GM23248 (cell line): ENCODE results near the gene NUDT15. TPM values are rescaled to one million over a fixed set of nuclear protein-coding genes. Genes with fewer than 3 reads are reported as not detected.
A peak's percentile ranks its signal among the peaks of the same experiment; 100 is the strongest.

ENCODE experiments used
- DNase-seq: peaks from one replicate; pipeline ENCODE4 v3.0.0-alpha.2; 2015
- H2AFZ ChIP-seq: fragments of 200-600 bp; sonication (generic); 2 replicates; pipeline ENCODE4 v1.6.1; 2016; ENCODE audit warnings: antibody characterized with exemption
- H3F3A ChIP-seq: fragments of 200-600 bp; sonication (generic); 2 replicates; pipeline ENCODE4 v1.6.1; 2016; ENCODE audit warnings: mild to moderate bottlenecking, antibody characterized with exemption, mixed run types; ENCODE audit not compliant: insufficient read depth
- H3K27ac ChIP-seq: fragments of 200-600 bp; sonication (generic); 2 replicates; pipeline ENCODE4 v1.5.1; 2016; ENCODE audit warnings: mild to moderate bottlenecking
- H3K27me3 ChIP-seq: fragments of 200-600 bp; sonication (generic); replicated peaks from 2 replicates; pipeline ENCODE4 v1.6.1; 2016; ENCODE audit warnings: mild to moderate bottlenecking; ENCODE audit not compliant: insufficient read depth
- H3K36me3 ChIP-seq: fragments of 200-600 bp; sonication (generic); 2 replicates; pipeline ENCODE4 v1.6.1; 2016; ENCODE audit warnings: low read depth, mild to moderate bottlenecking
- H3K4me1 ChIP-seq: fragments of 200-600 bp; sonication (generic); 2 replicates; pipeline ENCODE4 v1.6.1; 2016; ENCODE audit warnings: mild to moderate bottlenecking; ENCODE audit not compliant: insufficient read depth
- H3K4me2 ChIP-seq: fragments of 200-600 bp; sonication (generic); one replicate; pipeline ENCODE4 v1.6.1; 2016; ENCODE audit warnings: mild to moderate bottlenecking; ENCODE audit not compliant: unreplicated experiment
- H3K4me3 ChIP-seq: fragments of 200-600 bp; sonication (generic); 2 replicates; pipeline ENCODE4 v1.5.1; 2016; ENCODE audit warnings: mild to moderate bottlenecking
- H3K79me2 ChIP-seq: fragments of 200-600 bp; sonication (generic); 2 replicates; pipeline ENCODE4 v1.6.1; 2016; ENCODE audit warnings: mild to moderate bottlenecking; ENCODE audit not compliant: insufficient read depth
- H3K9ac ChIP-seq: fragments of 200-600 bp; sonication (generic); 2 replicates; pipeline ENCODE4 v1.6.1; 2016; ENCODE audit warnings: mild to moderate bottlenecking
- H3K9me2 ChIP-seq: fragments of 200-600 bp; sonication (generic); 2 replicates; pipeline ENCODE4 v1.6.1; 2016; ENCODE audit warnings: mixed run types, mild to moderate bottlenecking, moderate library complexity; ENCODE audit not compliant: insufficient read depth
- H3K9me3 ChIP-seq: fragments of 200-600 bp; sonication (generic); one replicate; pipeline ENCODE4 v1.6.1; 2017; ENCODE audit warnings: low read depth
- H4K20me1 ChIP-seq: fragments of 200-600 bp; sonication (generic); 2 replicates; pipeline ENCODE4 v1.6.0; 2016; ENCODE audit not compliant: insufficient read depth
- EZH2 ChIP-seq: fragments of 200-600 bp; sonication (generic); IDR thresholded peaks from 2 replicates; pipeline ENCODE4 v1.6.1; 2018; ENCODE audit warnings: antibody characterized with exemption, mild to moderate bottlenecking; ENCODE audit not compliant: insufficient read depth, poor library complexity, severe bottlenecking
- EZH2phosphoT487 ChIP-seq: fragments of 200-600 bp; sonication (generic); IDR thresholded peaks from 2 replicates; pipeline ENCODE4 v1.6.1; 2018; ENCODE audit warnings: antibody characterized with exemption, moderate library complexity, mild to moderate bottlenecking, low read depth; ENCODE audit not compliant: insufficient read depth
- WGBS, 2 experiments: methylation state at CpG; one replicate each; pipeline ENCODE4 v1.1.6; 2015 to 2017; ENCODE audit warnings: low lambda C conversion rate in 2 of 2, low coverage in 1 of 2; ENCODE audit errors: missing lambda C conversion rate in 2 of 2; 5-methylcytosine and 5-hydroxymethylcytosine counted together
- in situ Hi-C: fragments of 300-500 bp; cut with MboI; formaldehyde crosslinking; loops from 2 replicates; pipeline ENCODE4 v1.15.0; 2020
- polyA plus RNA-seq: library from polyadenylated mRNA; unstranded; fragments of >200 nt; fragmentation: Nextera tagmentation; extraction: Ambion mirVana; gene quantifications from 2 replicates; pipeline ENCODE4 v1.2.1, GENCODE V29; 2016
- total RNA-seq: library from RNA; depleted of rRNA; stranded (reverse); fragments of >200 nt; shearing (Covaris generic); gene quantifications from 2 replicates; pipeline ENCODE4 v1.2.3, GENCODE V29; 2014

The NUDT15 gene
- total and polyA plus RNA-seq, 2 experiments from 2014 or later, result 17.8 to 19.6 TPM

- WGBS, 2 experiments, result 93 to 96% methylated on average over 2 of the region's 2 CpGs
- Histone ChIP-seq H3F3A (0 out of 2 replicates have a peak, but pooled peaks cover 3% of the 10 kb centered on the region), H3K27ac (no peak overlapping the region), H4K20me1 (no peaks in the 10 kb centered on the region; the same call in 1 of the 2 replicates), H3K9ac (no peak overlapping the region), H3K36me3 (peaks cover 27% of the 10 kb centered on the region; the same call in 1 of the 2 replicates), H3K79me2 (peaks cover 80% of the 10 kb centered on the region), H2AFZ (no peak overlapping the region), H3K9me3 (no peaks in the 10 kb centered on the region), H3K4me1 (no peaks in the 10 kb centered on the region), H3K27me3 (no peaks in the 10 kb centered on the region), H3K4me2 (no peak overlapping the region), H3K4me3 (no peak overlapping the region), H3K9me2 (no peaks in the 10 kb centered on the region)
- no peak for TF ChIP-seq EZH2
- TF ChIP-seq EZH2phosphoT487, result no peak
- in situ Hi-C loops, result no loop called here
- DNase-seq, result no peak
Observed at GRCh38 chr13:48086272-48086671, 48.7 kb downstream of the NUDT15 start.

DNA sequence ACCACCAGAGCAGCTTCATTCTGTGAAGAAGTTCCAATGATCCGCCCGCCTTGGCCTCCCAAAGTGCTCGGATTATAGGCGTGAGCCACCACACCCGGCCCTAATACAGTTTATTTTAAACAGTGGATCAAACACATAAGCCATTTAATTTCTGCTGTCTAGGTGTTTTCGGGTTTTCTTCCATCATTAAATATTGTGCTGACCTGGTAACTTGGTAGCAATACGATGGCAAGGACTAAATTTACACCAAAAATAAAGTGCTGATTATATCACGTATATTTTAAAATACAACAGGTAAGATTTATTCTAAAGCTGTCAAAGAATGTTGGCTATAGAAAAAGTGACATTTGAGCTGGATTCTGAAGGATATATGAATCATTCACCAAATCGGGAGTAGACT is 56.1 kb downstream of the NUDT15 start:
- H3K27me3 ChIP-seq, result no peaks in the 10 kb centered on the region
- DNase-seq, result no peak
- no peaks in the 10 kb centered on the region; the same call in 1 of the 2 replicates for H4K20me1 ChIP-seq
- 0 out of 2 replicates have a peak overlapping the region, but pooled peaks have one; percentile 82 for H2AFZ ChIP-seq
- peak overlapping the region; percentile 94 for H3K4me2 ChIP-seq
- no peaks in the 10 kb centered on the region for H3K9me3 ChIP-seq
- H3K4me1 ChIP-seq, result peaks cover 15% of the 10 kb centered on the region
- peak overlapping the region; percentile 94 for H3K4me3 ChIP-seq
- 0 out of 2 replicates have a peak, but pooled peaks cover 3% of the 10 kb centered on the region for H3F3A ChIP-seq
- no peak for TF ChIP-seq EZH2phosphoT487
- peaks cover 63% of the 10 kb centered on the region for H3K79me2 ChIP-seq
- H3K9ac ChIP-seq, result peak overlapping the region; percentile 92
- no peaks in the 10 kb centered on the region for H3K9me2 ChIP-seq
- WGBS, 2 experiments, result 75 to 76% methylated on average over 9 of the region's 9 CpGs
- no peaks in the 10 kb centered on the region for H3K36me3 ChIP-seq
- in situ Hi-C loops, result no loop called here
- H3K27ac ChIP-seq, result no peak overlapping the region

- Histone ChIP-seq H3K9ac (peak overlapping the region; percentile 92), H3F3A (no peaks in the 10 kb centered on the region), H3K27me3 (no peaks in the 10 kb centered on the region), H3K27ac (peak overlapping the region; percentile 42), H3K36me3 (no peaks in the 10 kb centered on the region), H2AFZ (peak overlapping the region; percentile 82), H4K20me1 (no peaks in the 10 kb centered on the region; the same call in 1 of the 2 replicates), H3K4me2 (peak overlapping the region; percentile 94), H3K9me2 (no peaks in the 10 kb centered on the region), H3K4me1 (peaks cover 15% of the 10 kb centered on the region), H3K4me3 (peak overlapping the region; percentile 94), H3K79me2 (peaks cover 55% of the 10 kb centered on the region), H3K9me3 (no peaks in the 10 kb centered on the region)
- DNase-seq, result peak; percentile 47
- TF ChIP-seq EZH2 (no peak), EZH2phosphoT487 (no peak)
- WGBS, 2 experiments, result 1% methylated on average over 13 of the region's 14 CpGs
- in situ Hi-C loops, result no loop called here
Observed at GRCh38 chr13:48094404-48094780, 56.9 kb downstream of the NUDT15 start.

- Histone ChIP-seq H3K79me2 (peaks cover 50% of the 10 kb centered on the region), H2AFZ (peak within 1 kb of the TSS; percentile 82), H3K9me2 (no peaks in the 10 kb centered on the region), H3K36me3 (no peaks in the 10 kb centered on the region), H3K27me3 (no peaks in the 10 kb centered on the region), H3K4me3 (peak within 1 kb of the TSS; percentile 94), H4K20me1 (no peaks in the 10 kb centered on the region), H3K9ac (peak within 1 kb of the TSS; percentile 92), H3K27ac (peak within 1 kb of the TSS; percentile 42), H3K4me2 (peak within 1 kb of the TSS; percentile 94), H3K4me1 (peaks cover 15% of the 10 kb centered on the region), H3K9me3 (no peaks in the 10 kb centered on the region), H3F3A (no peaks in the 10 kb centered on the region)
- 6 to 9% methylated on average over 52 to 54 of the region's 54 CpGs for WGBS, 2 experiments
- no peak for TF ChIP-seq EZH2
- TF ChIP-seq EZH2phosphoT487, result no peak
- in situ Hi-C loops, result no loop called here
- DNase-seq, result peak; percentile 97
Observed at GRCh38 chr13:48094781-48095502, 57.4 kb downstream of the NUDT15 start, which contains the start of gene MED4. Gene MED4, minus strand, starts transcription at chr13:48095104. Its CDS starts 26 bp downstream, at chr13:48095078.
